HCEC 1CT (cell line): ENCODE measurements around the gene GCH1.
A peak's percentile ranks its signal among the peaks of the same experiment; 100 is the strongest.
"Not testable (repeated sequence)": the region's sequence is repeated elsewhere in the genome, so short reads cannot be mapped to it uniquely, and the experiment has no call there.

Source experiments
- DNase-seq: peaks from one replicate; pipeline ENCODE4 v3.0.0-alpha.2; 2017

Gene GCH1

DNA sequence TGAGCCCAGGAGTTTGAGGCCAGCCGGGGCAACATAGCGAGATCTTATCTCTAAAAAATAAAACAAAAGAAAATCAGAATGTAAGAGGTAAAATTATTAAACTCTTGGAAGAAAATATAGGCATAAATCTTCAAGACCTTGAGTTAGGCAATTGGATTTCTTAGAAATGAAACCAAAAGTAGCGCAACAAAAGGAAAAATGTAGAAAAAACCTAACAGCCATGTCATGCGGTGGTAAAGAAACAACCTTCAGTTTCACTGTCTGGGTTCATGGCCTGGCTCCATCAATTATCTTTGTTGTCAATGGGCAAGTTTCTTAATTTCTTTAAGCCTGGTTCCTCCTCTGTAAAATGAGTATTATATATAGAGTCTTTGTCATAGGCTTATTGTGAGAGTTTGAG, 5.6 kb upstream of the GCH1 start:
- DNase-seq = no peak

DNA sequence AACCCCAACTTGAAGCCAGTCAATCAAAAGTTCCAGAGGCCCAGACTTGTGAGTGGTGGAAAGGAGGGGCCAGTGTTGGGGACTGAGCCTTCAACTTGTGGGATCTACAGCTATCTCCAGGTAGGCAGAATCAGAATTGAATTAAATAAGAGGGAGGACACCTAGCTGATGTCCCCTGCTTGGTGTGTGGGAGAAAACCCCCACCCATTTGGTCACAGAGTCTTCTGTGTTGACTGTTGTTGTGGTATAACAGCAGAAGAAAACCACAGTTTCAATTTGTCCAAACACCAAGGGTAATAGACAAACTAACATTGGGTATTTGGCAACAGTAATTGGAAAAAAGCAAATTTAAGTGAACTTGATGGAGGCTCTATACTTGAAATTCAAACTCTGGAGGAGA, 3.4 kb upstream of the GCH1 start:
- DNase-seq = no peak

DNA sequence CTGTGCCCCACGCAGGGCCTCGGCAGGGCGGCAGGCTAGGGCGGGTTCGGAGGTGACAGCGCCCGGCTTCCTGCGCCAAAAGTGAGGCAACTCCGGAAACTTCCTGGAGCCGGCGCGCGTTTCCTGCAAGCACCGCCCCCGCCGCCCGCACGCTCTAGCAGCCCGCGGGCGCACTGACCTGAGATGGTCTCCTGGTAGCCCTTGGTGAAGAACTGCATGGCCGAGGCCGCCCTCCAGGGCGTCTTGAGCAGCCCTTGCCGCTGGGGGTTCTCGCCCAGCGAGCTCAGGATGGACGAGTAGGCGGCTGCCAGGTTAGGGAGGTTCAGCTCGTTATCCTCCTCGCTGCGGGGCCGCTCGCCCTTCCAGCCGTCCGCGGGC, 494 bp downstream of the GCH1 start:
- DNase-seq = peak; percentile 45

DNA sequence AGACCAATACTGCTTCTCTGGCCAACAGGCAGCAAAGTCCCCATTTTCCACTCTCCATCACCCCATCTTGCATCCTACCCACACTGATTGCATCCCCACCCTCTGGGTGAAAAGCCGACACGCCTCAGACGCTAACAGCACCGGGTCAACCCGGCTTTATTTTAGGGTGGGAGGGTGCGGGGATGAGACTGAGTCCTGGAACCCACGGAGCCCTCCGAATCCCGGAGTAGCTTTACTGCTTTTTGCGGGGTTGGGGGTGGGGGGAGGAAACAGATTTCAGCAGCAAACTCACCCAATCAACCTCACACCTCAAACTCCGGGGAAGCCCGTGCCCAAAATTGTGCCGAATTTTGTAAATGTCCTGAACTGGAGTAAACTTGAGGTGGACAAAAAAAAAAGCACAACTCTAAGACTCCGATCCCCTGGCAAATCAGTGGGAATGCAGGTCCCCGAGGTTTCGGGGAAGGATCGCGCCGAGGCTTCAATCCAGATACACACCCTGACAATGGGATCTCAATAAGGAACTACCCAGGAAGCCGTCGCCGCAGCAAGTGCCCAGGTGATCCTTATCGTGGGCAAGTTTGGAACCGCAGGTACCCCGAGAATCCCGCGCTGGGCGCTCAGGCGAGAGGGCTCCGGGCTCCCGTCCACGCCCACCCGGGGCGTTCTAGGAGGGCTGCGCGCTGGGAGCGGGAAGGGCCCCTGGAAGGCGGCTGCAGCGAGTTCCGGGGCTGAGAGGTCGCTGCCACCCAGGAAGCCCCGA, 1.1 kb downstream of the GCH1 start:
- DNase-seq = no peak

DNA sequence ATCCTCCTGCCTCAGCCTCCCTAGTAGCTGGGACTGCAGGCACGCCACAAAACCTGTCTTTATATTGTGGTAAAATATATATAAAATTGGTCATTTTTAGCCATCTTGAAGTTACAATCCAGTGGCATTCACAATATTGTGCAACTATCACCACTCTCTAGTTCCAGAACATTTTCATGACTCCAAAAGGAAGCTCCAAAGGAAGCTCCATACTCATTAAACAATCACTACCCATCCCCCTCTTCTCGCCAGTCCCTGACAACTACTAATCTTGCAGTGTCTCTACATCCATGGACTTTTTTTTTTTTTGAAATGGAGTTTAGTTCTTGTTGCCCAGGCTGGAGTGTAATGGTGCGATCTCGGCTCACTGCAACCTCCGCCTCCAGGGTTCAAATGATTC, 3.1 kb downstream of the GCH1 start:
- DNase-seq = no peak

DNA sequence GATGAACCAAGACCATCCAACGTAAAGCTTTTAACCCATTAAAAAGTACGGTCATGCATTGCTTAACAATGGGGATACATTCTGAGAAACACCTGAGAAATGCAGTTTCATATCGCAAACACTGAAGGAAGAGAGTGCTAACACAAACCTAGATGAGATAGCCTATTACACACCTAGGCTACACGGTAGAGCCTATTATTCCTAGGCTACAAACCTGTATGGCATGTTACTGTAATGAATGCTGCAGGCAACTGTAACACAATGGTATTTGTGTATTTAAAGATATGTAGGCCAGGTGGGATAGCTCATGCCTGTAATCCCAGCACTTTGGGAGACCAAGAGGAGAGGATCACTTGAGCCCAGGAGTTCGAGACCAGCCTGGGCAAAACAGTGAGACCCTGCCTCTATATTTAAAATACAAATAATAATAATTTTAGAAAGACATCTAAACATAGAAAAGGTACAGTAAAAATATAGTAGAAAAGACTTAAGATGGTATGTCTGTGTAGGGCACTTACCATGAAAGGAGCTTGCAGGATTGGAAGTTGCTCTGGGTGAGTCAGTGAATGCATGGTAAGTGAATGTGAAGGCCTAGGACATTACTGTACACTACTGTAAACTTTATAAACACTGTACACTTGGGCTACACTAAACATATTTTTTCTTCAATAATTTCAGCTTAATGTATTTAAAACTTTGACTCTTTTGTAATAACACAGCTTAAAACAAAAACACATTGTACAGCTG, 4.6 kb downstream of the GCH1 start:
- peak; percentile 11 for DNase-seq

DNA sequence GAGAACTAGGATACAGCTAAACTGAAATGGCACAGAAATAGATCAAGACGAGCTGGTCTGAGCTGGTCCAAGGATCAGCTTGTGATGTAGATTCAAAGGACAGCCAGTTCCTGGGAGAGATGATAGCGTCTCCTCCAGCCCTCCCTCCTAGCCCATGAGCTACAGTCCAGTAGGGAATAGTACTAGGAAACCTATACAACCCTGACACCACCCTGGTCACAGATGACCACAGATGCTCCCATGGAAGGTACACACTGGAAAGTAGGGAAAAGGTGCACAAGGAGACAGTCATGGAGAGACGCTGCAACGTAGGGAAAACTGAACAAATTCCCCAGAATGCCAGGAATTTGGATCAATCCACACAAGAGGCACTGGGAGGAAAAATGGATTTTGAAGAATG, 6.9 kb downstream of the GCH1 start:
- no peak for DNase-seq

DNA sequence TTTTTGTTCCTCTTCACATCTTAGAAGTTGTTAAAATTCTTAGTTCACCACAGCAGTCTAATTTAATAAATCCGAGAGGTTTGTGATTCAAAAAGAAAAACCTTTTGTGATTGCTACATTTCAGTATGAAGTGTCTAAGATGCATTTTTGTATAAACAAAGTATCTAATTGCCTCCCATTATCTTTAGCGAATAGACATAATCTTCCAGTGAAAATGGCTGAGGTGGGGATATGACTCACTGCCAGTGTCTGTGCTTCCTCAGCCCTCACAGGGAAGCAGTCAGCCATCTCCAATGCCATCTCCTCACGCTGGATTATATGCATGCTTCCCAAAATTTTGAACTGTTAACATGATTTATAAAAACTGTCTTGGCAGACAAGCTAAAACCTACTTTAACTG, 7.6 kb downstream of the GCH1 start:
- DNase-seq = peak; percentile 22

DNA sequence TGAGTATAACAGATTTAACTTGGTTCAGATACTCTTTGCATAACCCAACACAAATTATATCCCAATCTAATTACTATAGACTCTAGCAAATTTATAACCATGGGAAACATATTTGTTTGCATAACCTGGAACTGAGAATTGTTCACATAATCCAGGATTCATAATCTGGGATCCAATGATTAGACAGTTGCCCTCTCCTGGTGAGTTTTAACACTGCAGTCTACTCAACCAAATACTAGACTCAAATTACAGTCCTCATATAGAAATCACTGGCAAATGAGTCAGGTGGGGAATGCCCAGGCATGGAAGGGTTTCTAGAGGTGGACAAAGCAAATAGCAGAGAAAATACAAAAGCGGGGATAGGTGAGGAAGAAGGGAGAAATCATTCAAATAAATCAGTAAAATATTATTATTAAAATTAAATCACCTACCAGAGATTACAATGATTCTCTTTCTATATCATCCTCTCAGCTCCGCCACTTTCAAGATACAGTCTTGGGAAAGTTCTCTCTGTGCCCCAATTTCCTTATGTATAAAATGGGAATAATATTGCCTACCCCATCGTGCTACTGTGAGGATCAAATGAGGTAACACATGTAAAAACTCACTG, 9.4 kb downstream of the GCH1 start:
- peak; percentile 52 for DNase-seq

DNA sequence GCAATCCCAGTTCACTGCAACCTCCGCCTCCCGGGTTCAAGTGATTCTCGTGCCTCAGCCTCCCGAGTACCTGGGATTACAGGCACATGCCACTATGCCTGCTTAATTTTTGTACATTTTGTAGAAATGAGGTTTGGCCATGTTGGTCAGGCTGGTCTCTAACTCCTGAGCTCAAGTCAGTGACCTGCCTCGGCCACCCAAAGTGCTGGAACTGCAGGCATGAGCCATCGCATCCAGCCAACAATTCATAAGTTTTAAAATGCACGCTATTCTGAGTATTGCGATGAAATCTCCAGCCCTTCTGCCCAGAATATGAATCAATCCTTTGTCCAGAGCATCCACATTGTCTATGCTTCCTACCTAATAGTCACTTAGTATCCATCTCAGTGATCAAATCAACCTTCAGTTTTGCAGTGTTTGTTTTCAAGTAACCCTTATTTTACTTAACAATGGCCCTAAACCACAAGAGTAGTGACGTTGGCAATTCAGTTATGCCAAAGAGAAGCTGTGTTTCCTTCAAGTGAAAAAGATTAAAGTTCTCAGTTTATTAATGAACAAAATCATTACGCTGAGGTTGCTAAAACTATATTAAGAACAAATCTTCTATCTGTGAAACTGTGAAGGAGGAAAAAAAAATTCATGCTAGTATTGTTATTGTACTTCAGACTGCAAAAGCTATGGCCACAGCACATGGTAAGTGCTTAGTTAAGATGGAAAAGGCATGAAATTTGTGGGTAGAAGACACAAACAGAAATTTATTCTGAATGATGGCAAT, 11.0 kb downstream of the GCH1 start:
- no peak for DNase-seq

DNA sequence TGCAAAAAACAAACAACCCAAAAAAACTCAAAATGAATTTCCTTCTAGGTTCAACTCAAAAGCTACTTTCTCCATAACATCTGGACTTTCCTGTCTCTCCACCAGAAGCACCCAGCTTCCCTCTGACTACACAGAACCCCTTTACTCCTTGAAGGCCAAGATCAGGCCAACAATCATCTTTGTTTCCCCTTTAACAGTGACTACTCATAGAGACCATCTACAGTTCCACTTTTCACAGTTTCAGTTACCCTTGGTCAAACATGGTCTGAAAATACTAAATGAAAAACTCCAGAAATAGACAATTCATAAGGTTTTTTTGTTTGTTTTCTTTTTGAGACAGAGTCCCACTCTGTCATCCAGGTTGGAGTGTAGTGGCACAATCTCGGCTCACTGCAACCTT, 11.8 kb downstream of the GCH1 start:
- no peak for DNase-seq

DNA sequence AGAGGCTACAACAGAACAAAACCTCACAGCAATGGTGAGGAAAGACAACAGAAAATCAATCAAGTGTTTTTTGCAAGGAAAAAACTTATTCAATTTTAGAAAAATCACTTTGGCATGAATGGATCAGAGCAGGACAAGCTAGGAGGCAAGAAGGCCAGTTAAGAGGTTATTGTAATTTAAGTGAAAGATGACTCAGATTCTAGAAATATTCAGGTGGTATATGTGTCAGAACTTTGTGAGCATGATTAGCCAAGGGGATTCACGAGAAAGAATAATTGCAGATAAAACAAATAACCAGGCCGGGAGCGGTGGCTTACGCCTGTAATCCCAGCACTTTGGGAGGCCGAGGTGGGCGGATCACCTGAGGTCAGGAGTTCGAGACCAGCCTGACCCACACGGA, 12.7 kb downstream of the GCH1 start:
- DNase-seq = no peak

DNA sequence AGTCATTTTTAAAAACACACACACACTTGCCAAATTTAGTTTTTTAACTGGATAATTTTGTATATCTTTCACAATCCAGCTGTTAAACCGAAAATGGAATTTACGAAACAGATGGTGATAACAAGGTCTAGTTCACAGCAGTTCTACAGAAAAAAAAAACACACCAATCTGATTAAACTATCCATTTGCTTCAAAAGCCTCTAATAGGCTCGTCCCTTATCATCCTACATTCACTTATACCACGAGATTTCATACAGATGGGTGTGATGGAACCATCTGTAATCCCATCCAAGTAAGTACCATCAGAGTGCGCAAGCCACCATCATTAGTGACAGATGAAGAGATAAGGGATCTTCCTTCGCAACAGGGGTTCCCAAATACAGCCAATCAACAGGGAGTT, 20.1 kb downstream of the GCH1 start:
- no peak for DNase-seq

DNA sequence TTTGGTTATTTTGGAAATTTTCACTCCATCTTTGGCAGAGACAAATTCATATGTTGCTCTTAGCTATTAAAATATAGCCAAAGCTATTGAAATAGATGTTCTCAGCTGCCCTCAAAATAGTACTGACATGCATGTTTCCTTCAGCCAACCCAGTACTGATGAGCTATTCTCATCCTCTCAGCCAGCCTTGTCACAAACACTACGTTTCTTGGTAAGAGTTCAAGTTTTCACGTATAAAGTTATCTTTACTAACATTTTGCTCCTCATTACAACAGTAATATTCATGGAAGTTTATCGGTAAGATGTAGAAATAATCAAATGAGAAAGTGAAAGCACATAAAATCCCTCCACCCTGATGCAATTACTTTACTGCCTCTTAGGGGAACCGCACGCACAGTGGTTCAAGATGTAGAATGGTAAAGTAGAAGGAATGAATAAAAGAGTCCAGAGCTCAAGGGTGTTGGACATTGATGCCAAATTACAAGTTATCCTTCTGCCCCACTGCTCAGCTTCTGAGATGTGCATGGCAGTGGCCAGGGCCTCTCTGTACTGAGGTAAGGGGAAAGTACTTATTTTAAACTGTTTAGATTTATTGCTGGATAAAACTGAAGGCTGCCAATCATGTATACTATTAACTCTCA, 20.7 kb downstream of the GCH1 start:
- peak; percentile 18 for DNase-seq

DNA sequence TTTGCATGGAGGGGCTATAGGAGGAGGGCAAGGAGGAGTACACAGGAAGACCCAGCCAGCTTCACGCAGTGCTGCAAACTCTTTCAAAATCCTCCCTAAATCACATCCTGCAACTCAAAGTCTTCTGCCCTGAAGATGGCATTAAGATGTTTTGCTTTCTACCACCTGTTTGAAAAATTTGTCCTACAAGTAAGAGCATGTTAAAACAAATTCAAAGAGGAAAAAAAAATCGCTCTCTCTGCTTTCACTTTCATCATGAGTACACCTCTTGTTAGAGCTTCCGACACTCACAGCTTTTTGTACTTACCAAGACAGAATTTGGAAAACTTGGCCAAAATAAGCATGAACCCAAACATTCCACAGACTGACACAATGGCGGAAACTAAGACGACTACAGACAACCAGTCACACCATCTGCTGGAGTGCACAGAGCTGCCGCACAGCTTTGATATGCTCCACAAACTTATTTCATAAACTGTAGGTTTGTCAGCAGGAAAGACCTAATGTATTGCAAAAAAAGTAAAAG, 21.3 kb downstream of the GCH1 start:
- DNase-seq = peak; percentile 18

DNA sequence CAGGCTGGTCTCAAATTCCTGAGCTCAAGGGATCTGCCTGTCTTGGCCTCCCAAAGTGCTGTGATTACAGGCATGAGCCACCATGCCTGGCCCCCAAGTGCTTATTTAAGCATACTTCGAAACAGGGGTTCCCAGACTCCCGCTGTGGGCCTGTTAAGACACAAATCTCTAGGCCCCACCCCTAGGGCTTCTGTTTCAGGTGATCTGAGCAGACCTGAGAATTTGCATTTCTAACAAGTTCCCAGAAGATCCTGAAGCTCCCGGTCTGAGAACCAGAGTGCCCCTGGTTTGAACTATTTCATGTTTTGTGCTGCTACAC, 25.0 kb downstream of the GCH1 start:
- no peak for DNase-seq

DNA sequence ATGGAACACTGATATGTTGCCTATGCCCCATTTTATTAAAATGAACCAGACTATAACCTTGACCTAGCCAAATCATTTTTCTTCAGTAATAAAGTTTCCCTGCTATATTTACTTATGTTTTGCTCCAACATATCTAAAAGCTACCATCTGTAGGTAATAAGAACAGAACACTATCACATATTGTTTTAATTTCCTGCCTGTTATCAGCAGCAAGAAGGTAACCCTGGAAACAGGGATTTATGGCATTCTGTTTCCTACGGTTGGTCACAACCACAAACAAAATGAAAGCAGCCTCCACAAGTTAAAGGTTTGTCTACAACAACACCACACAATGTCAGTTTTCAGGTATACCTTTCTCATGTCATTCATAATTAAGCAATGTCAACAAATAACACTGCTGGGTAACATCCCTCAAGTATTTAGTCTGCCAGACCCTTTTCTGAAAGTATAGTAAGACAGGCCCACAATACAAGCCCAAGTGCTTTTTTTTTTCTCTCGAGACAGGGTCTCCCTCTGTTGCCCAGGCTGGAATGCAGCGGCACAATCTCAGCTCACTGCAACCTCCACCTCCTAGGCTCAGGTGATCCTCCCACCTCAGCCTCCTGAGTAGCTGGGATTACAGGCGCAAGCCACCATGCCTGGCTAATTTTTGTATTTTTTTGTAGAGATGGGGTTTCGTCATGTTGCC, 25.5 kb downstream of the GCH1 start:
- DNase-seq = no peak

DNA sequence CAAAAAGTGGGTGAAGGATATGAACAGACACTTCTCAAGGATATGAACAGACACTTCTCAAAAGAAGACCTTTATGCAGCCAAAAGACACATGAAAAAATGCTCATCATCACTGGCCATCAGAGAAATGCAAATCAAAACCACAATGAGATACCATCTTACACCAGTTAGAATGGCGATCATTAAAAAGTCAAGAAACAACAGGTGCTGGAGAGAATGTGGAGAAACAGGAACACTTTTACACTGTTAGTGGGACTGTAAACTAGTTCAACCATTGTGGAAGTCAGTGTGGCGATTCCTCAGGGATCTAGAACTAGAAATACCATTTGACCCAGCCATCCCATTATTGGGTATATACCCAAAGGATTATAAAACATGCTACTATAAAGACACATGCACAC, 27.0 kb downstream of the GCH1 start:
- DNase-seq = not testable (repeated sequence)

DNA sequence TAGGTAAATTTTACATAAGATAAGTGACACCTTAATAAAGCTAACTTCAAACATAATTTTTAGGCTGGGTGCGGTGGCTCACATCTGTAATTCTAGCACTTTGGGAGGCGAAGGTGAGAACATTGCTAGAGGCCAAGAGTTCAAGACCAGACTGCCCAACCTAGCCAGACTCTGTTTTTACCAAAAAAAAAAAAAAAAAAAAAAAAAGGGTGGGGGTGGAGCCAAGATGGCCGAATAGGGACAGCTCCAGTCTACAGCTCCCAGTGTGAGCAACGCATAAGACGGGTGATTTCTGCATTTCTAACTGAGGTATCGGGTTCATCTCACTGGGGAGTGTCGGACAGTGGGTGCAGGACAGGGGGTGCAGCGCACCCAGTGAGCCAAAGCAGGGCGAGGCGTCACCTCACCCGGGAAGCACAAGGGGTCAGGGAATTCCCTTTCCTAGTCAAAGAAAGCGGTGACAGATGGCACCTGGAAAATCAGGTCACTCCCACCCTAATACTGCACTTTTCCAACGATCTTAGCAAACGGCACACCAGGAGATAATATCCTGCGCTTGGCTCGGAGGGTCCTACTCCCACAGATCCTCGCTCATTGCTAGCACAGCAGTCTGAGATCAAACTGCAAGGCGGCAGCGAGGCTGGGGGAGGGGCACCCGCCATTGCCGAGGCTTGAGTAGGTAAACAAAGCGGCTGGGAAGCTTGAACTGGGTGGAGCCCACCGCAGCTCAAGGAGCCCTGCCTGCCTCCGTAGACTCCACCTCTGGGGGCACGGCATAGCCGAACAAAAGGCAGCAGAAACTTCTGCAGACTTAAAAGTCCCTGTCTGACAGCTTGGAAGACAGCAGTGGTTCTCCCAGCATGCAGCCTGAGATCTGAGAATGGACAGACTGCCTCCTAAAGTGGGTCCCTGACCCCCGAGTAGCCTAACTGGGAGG, 32.2 kb downstream of the GCH1 start:
- DNase-seq = not testable (repeated sequence)

DNA sequence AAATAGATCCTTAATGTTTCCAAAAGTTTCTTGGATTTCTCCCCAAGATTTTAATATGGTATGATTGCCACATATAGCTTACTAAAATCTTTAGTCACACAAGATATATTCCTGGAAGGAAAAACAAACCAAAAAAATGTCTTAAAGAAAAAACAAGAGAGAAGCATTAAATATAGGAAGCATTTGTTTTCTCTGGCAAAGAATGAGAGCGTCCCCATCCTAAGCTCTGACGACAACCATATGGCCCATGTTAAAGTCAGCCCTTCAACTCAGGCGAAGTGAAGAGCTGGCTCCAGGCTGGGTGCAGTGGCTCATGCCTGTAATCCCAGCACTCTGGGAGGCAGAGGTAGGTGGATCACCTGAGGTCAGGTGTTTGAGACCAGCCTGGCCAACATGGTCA, 35.6 kb downstream of the GCH1 start:
- peak; percentile 14 for DNase-seq

DNA sequence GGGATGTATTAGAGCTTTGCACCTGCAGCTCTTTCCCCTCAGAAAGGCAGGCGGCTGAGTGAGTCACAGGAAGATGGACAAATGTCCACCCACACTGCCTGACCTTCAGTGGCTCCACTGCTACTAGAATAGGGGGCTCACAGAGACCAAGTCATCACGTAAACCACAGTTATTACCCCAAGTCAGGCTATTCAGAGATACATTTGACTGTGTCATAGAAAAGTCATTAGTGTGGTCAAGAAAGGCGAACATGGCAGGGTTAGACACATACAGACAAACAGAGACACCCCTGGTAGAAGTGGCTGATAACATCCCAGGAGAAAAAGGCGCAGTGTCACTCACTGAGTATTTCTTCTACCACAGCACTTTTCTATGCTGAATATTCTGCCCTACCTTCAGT, 36.0 kb downstream of the GCH1 start:
- peak; percentile 3 for DNase-seq
